Measurements from ENCODE around the gene EIF4G3.
"Not testable (repeated sequence)": the region's sequence is repeated elsewhere in the genome, so short reads cannot be mapped to it uniquely, and the experiment has no call there.

Gene EIF4G3

DNA sequence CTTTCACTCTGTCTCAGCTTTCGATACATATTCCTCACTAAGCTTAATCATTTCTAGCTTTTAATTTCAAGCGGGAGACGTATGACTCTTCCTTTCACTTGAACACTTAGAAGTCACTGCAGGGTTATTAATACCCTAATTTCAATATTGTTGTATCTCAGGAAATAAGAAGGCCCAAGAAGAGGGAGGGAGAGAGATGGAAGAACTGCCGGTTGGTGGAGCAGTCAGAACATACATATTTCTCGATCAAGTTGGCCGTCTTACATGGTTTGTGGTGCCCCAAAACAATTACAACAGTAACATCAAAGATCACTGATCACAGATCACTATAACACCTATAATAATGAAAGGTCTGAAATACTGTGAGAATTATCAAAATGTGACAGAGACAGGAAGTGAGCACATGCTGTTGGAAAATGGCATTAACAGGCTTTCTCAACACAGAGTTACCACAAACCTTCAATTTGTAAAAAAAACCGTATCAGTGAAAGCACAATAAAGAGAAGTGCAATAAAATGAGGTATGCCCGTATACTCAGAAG is 244.2 kb downstream of the EIF4G3 start:
- DNase-seq = no peak

DNA sequence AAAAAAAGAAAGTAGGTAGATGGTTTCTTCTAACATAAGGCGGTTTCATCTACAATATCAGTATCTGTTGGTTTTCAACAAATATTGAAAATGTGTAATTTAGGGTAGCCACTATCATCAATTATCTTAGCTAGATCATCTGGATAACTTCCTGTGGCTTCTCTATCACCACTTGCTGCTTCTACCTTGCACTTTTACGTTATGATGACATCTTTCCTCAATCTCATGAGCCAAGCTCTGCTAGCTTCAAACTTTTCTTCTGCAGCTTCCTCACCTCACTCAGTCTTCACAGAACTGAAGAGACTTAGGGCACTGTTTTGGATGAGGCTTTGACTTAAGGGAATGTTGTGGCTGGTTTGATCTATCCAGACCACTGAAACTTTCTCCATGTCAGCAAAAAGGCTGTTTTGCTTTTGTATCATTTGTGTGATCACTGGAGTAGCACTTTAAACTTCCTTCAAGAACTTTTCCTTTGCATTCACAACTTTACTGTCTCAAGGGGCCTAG is 244.7 kb downstream of the EIF4G3 start:
- DNase-seq = no peak

DNA sequence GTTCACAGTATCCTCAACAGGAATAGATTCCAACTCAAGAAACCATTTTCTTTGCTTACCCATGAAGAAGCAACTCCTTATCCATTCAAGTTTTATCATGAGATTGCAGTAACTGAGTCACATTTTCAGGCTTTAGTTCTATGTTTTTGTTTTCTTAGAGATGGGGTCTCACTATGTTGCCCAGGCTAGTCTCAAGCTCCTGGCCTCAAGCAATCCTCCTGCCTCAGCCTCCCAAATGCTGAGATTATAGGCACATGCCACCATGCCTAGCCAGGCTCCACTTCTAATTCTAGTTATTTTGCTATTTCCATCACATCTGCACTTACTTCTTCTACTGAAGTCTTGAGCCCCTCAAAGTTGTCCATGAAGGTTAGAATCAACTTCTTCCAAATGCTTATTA is 246.3 kb downstream of the EIF4G3 start:
- no peak for DNase-seq

DNA sequence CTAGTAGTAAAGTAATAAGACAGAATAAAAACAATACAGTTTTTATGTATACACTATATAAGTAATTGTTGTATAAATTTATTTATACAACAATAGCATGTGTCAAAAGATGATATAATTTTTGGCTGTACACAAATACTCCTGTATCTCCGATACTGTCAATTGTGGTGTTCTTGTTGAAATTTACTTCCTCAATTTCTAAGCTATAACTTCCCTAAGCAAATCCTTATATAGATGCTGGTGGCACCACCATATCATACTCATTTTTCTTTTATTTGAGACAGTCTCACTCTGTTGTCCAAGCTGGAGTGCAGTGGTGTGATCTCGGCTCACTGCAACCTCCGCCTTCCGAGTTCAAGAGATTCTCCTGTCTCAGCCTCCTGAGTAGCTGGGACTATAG is 248.6 kb downstream of the EIF4G3 start:
- DNase-seq = no peak

DNA sequence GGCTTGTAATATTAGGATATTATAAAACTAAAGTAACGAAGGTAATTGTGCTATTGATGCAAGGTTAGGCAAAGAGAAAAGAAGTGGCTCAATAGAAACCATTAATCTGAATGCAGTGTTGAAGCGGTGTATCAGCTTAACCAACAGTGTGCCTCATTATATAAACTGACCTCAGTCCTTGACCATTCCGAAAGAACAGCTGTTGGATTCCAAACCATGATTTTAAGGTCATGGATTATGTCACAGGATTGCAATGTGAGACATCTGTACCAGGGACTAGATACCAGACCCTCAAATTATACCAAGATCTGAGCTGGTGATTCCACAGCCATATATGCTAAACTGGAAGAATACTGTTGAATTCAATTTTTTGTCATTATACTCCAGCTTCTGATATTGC is 255.4 kb downstream of the EIF4G3 start:
- DNase-seq = no peak

DNA sequence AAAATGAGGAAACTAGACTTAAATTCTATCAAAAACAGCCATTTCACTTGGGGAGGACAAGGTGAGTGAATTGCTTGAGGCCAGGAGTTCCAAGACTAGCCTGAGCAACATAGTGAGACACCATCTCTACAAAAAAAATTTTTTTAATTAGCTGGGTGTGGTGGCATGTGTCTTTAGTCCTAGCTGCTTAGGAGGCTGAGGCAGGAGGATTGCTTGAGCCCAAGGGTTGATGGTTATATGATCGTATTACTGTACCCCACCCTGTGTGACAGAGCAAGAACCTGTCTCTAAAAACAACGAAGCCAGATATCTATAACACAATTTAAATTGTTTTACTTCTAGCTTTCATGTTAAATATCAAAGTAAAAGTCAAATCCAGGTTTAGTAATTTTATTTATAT is 263.5 kb downstream of the EIF4G3 start:
- no peak for DNase-seq

DNA sequence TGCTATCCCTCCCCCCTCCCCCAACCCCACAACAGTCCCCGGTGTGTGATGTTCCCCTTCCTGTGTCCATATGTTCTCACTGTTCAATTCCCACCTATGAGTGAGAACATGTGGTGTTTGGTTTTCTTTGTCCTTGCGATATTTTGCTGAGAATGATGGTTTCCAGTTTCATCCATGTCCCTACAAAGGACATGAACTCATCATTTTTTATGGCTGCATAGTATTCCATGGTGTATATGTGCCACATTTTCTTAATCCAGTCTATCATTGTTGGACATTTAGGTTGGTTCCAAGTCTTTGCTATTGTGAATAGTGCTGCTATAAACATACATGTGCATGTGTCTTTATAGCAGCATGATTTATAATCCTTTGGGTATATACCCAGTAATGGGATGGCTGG is 269.2 kb downstream of the EIF4G3 start:
- not testable (repeated sequence) for DNase-seq

DNA sequence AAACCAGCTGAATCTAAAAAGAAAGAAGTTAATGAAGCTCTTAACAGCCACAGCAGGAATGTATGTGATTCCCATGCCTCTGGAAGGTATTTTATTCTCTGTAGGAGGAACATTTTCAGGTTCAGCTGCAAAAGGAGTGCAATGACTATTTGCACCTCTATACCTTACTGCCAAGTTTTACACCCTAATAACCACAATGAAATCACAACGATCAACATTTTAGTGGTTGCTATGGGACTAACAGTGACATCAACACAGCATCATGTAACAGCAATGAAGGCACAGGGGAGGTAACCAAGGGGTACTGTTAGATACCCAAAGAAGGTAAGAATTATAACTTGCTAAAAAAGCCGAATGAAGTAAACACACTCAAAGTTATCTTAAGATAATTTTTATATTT is 273.3 kb downstream of the EIF4G3 start:
- no peak for DNase-seq

- DNase-seq = no peak
Measured at GRCh38 chr1:20900056-20900455, 276.6 kb downstream of the EIF4G3 start.

GRCh38 chr1:20899154-20899972 is 277.3 kb downstream of the EIF4G3 start:
- no peak for DNase-seq

GRCh38 chr1:20896826-20897225 is 279.9 kb downstream of the EIF4G3 start:
- no peak for DNase-seq

DNA sequence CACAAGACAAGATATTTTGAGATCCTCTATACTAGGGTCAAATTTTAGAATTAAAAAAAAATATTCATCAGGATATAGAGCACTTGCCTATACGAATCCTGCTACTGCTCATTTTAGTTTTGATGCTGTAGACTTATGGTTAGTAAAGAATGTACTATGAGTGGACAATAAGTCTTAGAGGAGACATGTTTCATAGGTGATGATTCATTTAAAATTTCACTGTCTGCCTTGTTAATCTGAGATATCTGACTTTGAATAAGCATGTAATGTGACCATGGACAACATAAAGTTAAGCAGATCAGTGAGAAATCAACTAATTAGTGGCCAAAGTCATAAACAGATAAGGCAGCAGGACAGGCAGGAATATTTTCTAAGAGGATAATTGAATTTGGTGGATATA is 282.8 kb downstream of the EIF4G3 start:
- DNase-seq = no peak

DNA sequence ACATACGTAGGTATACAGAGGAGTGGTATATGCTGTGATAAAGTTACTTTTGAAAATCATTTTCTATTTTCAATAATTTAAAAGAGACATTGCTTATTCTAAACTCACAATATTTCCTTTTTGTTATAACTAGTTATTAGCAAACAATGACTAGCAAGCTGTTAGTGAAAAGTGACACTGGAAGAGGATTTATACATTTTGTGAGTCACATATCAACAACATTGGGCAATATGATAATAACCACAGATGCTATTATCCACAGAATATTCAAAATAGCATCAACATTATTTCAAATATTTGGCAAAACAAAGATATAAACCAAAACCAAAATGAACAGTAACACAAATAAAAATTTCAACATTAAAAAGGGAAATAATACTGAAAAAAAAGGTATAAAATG is 285.6 kb downstream of the EIF4G3 start:
- DNase-seq = no peak

- DNase-seq = no peak
Measured at GRCh38 chr1:20887246-20887645, 289.5 kb downstream of the EIF4G3 start.

DNA sequence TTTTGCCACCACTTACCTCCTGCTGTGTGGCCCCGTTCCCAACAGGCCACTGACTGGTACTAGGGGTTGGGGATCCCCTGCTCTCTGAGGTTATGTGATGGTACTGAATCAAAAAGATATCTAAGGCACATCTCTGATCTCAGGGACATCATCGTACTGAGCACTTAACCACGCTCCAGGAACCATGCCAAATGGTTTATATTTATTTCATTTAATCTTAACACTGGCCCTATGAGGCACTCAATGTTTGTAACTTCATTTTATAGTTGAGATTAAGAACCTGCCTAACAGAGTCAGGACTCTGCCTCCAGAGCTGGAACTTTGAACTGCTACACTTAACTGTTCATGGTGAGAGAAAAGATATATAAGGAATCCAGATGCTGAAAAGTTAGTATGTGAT is 291.6 kb downstream of the EIF4G3 start:
- no peak for DNase-seq

GRCh38 chr1:20884513-20884912 is 292.2 kb downstream of the EIF4G3 start:
- no peak for DNase-seq

- DNase-seq = no peak
Measured at GRCh38 chr1:20883766-20884165, 292.9 kb downstream of the EIF4G3 start.

DNA sequence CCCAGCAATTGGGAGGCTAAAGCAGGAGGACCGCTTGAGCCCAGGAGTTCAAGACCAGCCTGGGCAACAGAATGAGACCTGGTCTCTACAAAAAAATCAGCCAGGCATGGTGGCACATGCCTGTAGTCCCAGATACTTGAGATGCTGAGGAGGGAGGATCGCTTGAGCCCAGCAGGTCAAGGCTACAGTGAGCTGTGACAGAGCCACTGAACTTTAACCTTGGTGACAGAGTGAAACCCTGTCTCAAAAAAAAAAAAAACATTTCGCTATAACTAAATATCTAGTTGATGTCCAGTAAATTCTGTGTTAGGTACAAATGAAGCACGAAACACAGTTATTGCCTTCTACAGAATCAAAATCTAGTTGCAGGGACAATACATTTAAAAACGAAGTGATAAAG is 293.9 kb downstream of the EIF4G3 start:
- DNase-seq = no peak

DNA sequence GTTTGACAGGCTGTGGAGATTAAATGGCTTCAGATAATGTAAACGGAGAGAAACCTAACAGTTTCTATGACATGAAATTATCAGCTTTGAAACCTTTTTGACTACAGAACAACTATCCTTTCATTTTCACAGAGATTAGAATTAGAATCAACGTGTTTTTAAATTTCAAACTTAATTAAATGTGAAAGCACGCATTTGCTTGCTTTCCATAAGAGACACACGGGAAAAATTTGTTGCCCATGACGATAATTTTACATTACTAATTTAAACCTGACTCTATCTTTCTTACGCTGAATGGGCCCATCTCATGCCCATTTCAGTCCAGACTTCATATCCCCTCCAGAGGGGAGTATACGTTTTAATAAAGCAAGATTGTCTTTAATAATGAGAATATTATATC is 297.9 kb downstream of the EIF4G3 start:
- no peak for DNase-seq

- DNase-seq = no peak
Measured at GRCh38 chr1:20875198-20875973, 301.3 kb downstream of the EIF4G3 start.

GRCh38 chr1:20873311-20873710 is 303.4 kb downstream of the EIF4G3 start:
- no peak for DNase-seq

GRCh38 chr1:20871419-20871818 is 305.3 kb downstream of the EIF4G3 start:
- DNase-seq = no peak

DNA sequence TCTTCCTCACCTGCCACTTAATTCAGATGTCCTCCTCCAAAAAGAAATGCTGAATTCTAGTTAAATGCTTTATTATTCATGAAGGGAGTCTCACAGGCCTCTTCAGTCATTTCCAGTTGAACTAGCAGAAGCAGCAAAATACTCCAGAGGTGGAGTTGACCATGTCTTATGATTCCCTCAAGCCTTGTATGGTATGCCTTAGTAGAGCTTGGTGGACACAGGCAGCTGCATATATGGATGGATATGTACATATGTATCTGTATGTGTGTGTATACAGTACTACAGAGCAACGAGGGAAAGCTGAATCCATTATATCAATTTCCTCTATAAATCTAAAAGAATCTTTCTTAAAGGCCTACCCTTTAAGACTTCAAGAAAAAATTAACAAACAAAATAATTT is 306.0 kb downstream of the EIF4G3 start:
- no peak for DNase-seq

DNA sequence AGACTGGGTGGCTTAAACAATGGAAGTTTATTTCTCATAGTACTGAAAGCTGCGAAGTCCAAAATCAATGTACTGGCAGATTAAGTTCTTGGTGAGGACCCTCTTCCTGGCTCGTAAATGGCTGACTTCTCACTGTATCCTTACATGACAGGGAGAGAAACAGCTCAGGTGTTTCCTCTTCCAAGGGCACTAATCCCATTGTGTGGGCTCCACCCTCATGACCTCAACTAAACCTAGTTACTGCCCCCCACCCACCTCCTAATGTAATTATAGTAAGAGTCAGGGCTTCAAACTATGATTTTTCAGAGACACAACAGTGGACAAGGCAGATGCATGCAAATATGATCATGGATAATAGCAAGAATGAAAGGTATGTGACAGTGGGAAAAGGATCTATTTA is 308.4 kb downstream of the EIF4G3 start:
- DNase-seq = no peak

All from islet precursor cell (in vitro differentiated cells).